Body of pancreas (tissue), 4 donors: ENCODE data around the gene CCDC28B. TPM values are rescaled to one million over a fixed set of nuclear protein-coding genes. Genes with fewer than 3 reads are reported as not detected.

Experiments
- ATAC-seq: fragments of 150-250 bp; one replicate; pipeline ENCODE4 v1.9.1; 2016
- DNase-seq, 4 donors: peaks; one replicate each; pipeline ENCODE4 v3.0.0-alpha.2; 2019
- H3K27ac ChIP-seq, 4 donors: fragments of 200-600 bp; sonication (generic); 1 replicate in 3 of 4; 2 replicates in 1 of 4; pipeline versions ENCODE4 v1.5.1 to v1.6.1; 2016 to 2019; ENCODE audit warnings: mild to moderate bottlenecking in 1 of 4, mixed read lengths in 1 of 4, moderate library complexity in 1 of 4
- H3K27me3 ChIP-seq, 2 donors: fragments of 200-600 bp; sonication (generic); one replicate each; pipeline ENCODE4 v1.6.0; 2016; ENCODE audit warnings: mild to moderate bottlenecking in 1 of 2
- H3K36me3 ChIP-seq, 2 donors: fragments of 200-600 bp; sonication (generic); replicated peaks in 1 of 2; 2 replicates each; pipeline ENCODE4 v1.5.1; 2016; ENCODE audit warnings: low read depth in 2 of 2; ENCODE audit not compliant: insufficient read depth in 1 of 2
- H3K4me1 ChIP-seq: fragments of 200-600 bp; sonication (generic); one replicate; pipeline ENCODE4 v1.6.0; 2016
- H3K4me3 ChIP-seq, 2 donors: fragments of 200-600 bp; sonication (generic); 1 replicate in 1 of 2; 2 replicates in 1 of 2; pipeline ENCODE4 v1.5.1; 2016 to 2019
- H3K9me3 ChIP-seq, 3 donors: fragments of 200-600 bp; sonication (generic); 1 replicate in 2 of 3; 2 replicates in 1 of 3; pipeline ENCODE4 v1.5.1; 2016
- POLR2A ChIP-seq, 3 donors: fragments of 450-650 bp; IDR thresholded peaks; one replicate each; pipeline ENCODE4 v1.6.1; 2016; ENCODE audit warnings: antibody characterized with exemption in 3 of 3, mild to moderate bottlenecking in 2 of 3
- WGBS, 2 donors: methylation state at CpG; one replicate each; pipeline ENCODE4 v1.1.5; 2017; 5-methylcytosine and 5-hydroxymethylcytosine counted together
- intact Hi-C: fragments of 100-400 bp; cut with DNase I; formaldehyde crosslinking; loops from one replicate; pipeline ENCODE4 v1.15.1; 2023
- total RNA-seq, 2 donors: library from RNA; depleted of rRNA; stranded (reverse); fragments of >200 nt; gene quantifications; one replicate each; pipeline ENCODE4 v1.1.0, GENCODE V29; 2016
- TF ChIP-seq, protein P1 (sequence below), 7 experiments: fragments of 450-650 bp in 4 of 7; fragments of 200-600 bp in 3 of 7; sonication (generic) in 3 of 7; IDR thresholded peaks; one replicate each; pipeline ENCODE4 v1.5.1; 2016 to 2019; ENCODE audit warnings: antibody characterized with exemption in 7 of 7

CCDC28B gene
- total RNA-seq, 2 donors from 2014 or later, result 2.9 to 3.6 TPM

DNA sequence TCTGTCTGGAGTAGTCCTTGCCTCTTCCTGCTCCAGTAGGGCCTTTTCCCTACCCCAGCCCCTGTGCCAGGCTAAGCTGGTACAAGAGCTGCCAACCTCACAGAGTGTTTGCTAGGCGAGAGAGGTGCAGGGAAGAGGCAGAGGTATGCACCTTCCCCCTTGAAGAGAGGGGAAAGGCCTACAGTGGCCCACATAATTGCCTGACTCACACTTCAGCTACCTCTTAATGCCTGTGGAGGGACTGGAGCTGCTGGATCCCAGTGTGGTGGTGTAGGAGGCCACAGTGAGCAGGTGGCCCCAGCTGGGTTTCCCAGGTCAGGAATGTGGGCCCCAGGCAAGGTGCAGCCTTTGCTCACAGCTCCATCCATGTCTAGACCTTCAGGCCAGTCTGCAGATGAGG, 3.3 kb upstream of the CCDC28B start:
- peaks cover 27 to 28% of the 10 kb centered on the region in 2 donors for H3K36me3 ChIP-seq

DNA sequence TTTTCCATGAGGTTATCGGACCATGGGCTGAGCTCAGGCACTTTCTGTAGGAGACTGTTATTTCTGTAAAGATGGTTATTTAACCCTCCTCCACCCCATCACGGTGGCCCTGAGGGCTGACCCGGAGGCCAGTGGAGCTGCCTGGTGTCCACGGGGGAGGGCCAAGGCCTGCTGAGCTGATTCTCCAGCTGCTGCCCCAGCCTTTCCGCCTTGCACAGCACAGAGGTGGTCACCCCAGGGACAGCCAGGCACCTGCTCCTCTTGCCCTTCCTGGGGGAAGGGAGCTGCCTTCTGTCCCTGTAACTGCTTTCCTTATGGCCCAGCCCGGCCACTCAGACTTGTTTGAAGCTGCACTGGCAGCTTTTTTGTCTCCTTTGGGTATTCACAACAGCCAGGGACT, 2.6 kb upstream of the CCDC28B start:
- Histone ChIP-seq H3K9me3 (no peaks in the 10 kb centered on the region), H3K36me3 (peaks cover 20 to 22% of the 10 kb centered on the region in 2 donors), H3K4me1 (peaks cover 31% of the 10 kb centered on the region), H3K4me3 (no peak overlapping the region), H3K27me3 (no peaks in the 10 kb centered on the region), H3K27ac (no peak overlapping the region)
- ATAC-seq (no peak), DNase-seq (no peak)
- intact Hi-C loops, result no loop called here
- TF ChIP-seq POLR2A (IDR thresholded peaks at IDR 0.05), result no peak
- TF ChIP-seq, protein P1, sequence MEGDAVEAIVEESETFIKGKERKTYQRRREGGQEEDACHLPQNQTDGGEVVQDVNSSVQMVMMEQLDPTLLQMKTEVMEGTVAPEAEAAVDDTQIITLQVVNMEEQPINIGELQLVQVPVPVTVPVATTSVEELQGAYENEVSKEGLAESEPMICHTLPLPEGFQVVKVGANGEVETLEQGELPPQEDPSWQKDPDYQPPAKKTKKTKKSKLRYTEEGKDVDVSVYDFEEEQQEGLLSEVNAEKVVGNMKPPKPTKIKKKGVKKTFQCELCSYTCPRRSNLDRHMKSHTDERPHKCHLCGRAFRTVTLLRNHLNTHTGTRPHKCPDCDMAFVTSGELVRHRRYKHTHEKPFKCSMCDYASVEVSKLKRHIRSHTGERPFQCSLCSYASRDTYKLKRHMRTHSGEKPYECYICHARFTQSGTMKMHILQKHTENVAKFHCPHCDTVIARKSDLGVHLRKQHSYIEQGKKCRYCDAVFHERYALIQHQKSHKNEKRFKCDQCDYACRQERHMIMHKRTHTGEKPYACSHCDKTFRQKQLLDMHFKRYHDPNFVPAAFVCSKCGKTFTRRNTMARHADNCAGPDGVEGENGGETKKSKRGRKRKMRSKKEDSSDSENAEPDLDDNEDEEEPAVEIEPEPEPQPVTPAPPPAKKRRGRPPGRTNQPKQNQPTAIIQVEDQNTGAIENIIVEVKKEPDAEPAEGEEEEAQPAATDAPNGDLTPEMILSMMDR (IDR thresholded peaks at IDR 0.05), result no peak
- WGBS, 2 donors, result 39 to 53% methylated on average over 6 of the region's 6 CpGs

More for the DNA sequence above, 3.3 kb upstream of the CCDC28B start:
- Histone ChIP-seq H3K27ac (no peak overlapping the region), H3K27me3 (no peaks in the 10 kb centered on the region), H3K9me3 (no peaks in the 10 kb centered on the region), H3K4me3 (no peak overlapping the region), H3K4me1 (peaks cover 30% of the 10 kb centered on the region)
- intact Hi-C loops, result no loop called here
- no peak for TF ChIP-seq POLR2A (IDR thresholded peaks at IDR 0.05)
- TF ChIP-seq, protein P1 (IDR thresholded peaks at IDR 0.05), result no peak
- 81 to 100% methylated on average over 1 of the region's 1 CpG for WGBS, 2 donors
- ATAC-seq (no peak), DNase-seq (no peak)

DNA sequence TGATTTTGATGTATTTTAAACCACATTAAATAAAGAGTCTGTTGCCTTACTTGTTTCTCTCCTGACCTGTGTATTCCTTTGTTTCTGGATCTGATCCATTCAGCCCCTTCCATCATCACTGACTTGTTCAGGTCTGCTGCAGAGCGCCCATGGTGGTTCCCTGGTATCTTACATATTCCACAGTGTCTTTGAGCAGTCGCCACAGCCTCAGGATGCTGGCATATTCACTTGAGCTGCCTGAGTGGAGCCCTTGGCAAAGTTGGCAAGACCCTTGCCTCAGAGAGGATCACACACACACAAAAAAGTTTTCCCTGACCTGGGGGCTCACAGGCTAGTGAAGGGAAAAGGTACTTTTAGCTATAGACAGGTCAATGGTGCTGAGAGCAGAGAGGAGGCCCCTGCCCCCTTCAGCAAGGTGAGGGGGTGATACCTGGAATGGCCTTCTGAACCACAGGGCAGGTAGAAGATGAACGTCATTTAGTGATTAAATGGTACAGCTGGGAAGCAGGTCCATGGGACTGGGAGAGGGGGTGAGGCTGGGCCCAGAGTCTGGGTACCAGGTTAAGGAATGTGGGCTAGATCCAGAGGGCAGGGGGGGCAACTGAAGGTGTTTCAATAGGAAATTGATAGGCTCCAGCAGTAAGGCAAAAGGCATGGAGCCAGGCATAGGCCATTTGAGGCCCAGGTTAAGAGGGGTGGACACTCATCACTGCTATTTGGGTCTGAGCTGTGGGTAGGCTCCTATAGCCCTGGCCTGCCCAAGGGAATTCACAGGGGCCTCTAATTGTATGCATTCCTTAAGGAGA, 2.0 kb upstream of the CCDC28B start:
- TF ChIP-seq POLR2A (IDR thresholded peaks at IDR 0.05), result no peak
- TF ChIP-seq, protein P1 (IDR thresholded peaks at IDR 0.05), result no peak
- WGBS, 2 donors, result 77 to 83% methylated on average over 3 of the region's 3 CpGs
- Histone ChIP-seq H3K4me3 (no peak overlapping the region), H3K9me3 (no peaks in the 10 kb centered on the region), H3K4me1 (peaks cover 31% of the 10 kb centered on the region), H3K27me3 (no peaks in the 10 kb centered on the region), H3K36me3 (peaks cover 15 to 17% of the 10 kb centered on the region in 2 donors), H3K27ac (no peak overlapping the region)
- ATAC-seq (no peak), DNase-seq (no peak)
- intact Hi-C loops, result no loop called here

DNA sequence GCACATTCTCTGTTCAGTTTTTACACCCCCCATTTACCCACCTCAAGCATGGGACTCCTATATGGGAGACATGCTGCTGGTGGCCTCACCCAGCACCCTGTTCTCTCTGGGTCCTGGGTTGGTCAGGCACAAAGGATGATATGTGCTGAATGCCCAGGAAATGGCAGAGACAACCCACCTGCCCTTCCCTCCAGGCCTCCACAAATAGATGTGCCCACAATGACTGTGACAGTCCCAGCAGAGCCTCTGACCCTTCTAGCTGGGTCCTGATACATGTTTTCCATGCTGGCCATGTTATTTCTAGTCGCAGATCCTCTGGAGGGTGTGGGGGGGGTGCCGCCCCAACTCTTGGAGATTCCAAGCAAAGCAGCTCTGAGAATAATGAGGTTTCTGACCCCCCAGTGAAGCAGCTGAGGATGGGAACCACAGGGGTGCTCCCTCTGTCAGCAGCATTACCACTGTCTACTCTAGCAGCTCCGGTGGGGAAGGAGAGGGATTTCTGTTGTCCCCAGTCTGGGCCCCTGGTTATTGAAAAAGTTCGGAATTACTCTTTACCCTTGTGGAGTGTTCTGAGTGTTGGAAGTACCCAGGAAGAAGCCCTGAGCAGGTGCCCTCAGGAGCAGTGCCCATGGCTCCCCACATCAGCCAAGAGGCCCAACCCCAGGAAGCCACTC, 1.2 kb upstream of the CCDC28B start:
- ATAC-seq (no peak), DNase-seq (no peak)
- Histone ChIP-seq H3K9me3 (no peaks in the 10 kb centered on the region), H3K4me1 (peaks cover 31% of the 10 kb centered on the region), H3K27ac (peak overlapping the region; percentile 72 to 77 (median 74)), H3K27me3 (no peaks in the 10 kb centered on the region), H3K4me3 (no peak overlapping the region), H3K36me3 (peaks cover 7 to 11% of the 10 kb centered on the region in 2 donors)
- intact Hi-C loops, result no loop called here
- TF ChIP-seq POLR2A (IDR thresholded peaks at IDR 0.05), result no peak
- TF ChIP-seq, protein P1 (IDR thresholded peaks at IDR 0.05), result no peak
- WGBS, 2 donors, result 56 to 83% methylated on average over 2 to 4 of the region's 4 CpGs
